Coronary artery (tissue), 2 donors: ENCODE measurements around the gene FIP1L1.
"Not testable (repeated sequence)": the region's sequence is repeated elsewhere in the genome, so short reads cannot be mapped to it uniquely, and the experiment has no call there.

Source experiments
- DNase-seq: peaks from one replicate; pipeline ENCODE4 v3.0.0-alpha.2; 2017; ENCODE audit warnings: low spot score
- H3K27ac ChIP-seq, 2 donors: fragments of 200-600 bp; sonication (generic); one replicate each; pipeline ENCODE4 v1.5.1; 2016 to 2019
- H3K4me3 ChIP-seq: fragments of 200-600 bp; sonication (generic); 2 replicates; pipeline ENCODE4 v1.5.1; 2016; ENCODE audit warnings: mild to moderate bottlenecking, moderate library complexity
- CTCF ChIP-seq: fragments of 200-600 bp; sonication (generic); IDR thresholded peaks from one replicate; pipeline ENCODE4 v1.5.1; 2019; ENCODE audit warnings: antibody characterized with exemption

Gene FIP1L1

GRCh38 chr4:53465891-53466290 lies 88.5 kb downstream of the FIP1L1 start:
- no peak overlapping the region for H3K4me3 ChIP-seq
- no peak for DNase-seq
- H3K27ac ChIP-seq, result no peak overlapping the region
- no peak for TF ChIP-seq CTCF

- not testable (repeated sequence) for H3K4me3 ChIP-seq, H3K27ac ChIP-seq, DNase-seq
Measured at GRCh38 chr4:53466576-53466975, 89.1 kb downstream of the FIP1L1 start.

- TF ChIP-seq CTCF, result no peak
- peak overlapping the region in 1 of 2 donors; percentile 42 for H3K27ac ChIP-seq
- no peak overlapping the region for H3K4me3 ChIP-seq
- DNase-seq, result peak; percentile 75
Measured at GRCh38 chr4:53476232-53477037, 99.0 kb downstream of the FIP1L1 start.

- Histone ChIP-seq H3K4me3 (no peak overlapping the region), H3K27ac (peak overlapping the region in 1 of 2 donors; percentile 42)
- no peak for DNase-seq
- TF ChIP-seq CTCF, result no peak
Measured at GRCh38 chr4:53477038-53477565, 99.7 kb downstream of the FIP1L1 start.

- Histone ChIP-seq H3K27ac (no peak overlapping the region), H3K4me3 (no peak overlapping the region)
- TF ChIP-seq CTCF, result no peak
- no peak for DNase-seq
Measured at GRCh38 chr4:53477636-53478035, 100.2 kb downstream of the FIP1L1 start.

GRCh38 chr4:53478671-53479456 lies 101.4 kb downstream of the FIP1L1 start:
- Histone ChIP-seq H3K27ac (no peak overlapping the region), H3K4me3 (no peak overlapping the region)
- no peak for DNase-seq
- no peak for TF ChIP-seq CTCF

GRCh38 chr4:53479736-53480525 lies 102.5 kb downstream of the FIP1L1 start:
- DNase-seq, result no peak
- Histone ChIP-seq H3K4me3 (no peak overlapping the region), H3K27ac (no peak overlapping the region)
- no peak for TF ChIP-seq CTCF
